Epidermal melanocyte (primary cell): ENCODE data around the gene FAAH.

ENCODE experiments used
- DNase-seq: peaks from one replicate; pipeline ENCODE4 v3.0.0; 2011; ENCODE audit warnings: low spot score; ENCODE audit not compliant: insufficient read length

The FAAH gene

DNA sequence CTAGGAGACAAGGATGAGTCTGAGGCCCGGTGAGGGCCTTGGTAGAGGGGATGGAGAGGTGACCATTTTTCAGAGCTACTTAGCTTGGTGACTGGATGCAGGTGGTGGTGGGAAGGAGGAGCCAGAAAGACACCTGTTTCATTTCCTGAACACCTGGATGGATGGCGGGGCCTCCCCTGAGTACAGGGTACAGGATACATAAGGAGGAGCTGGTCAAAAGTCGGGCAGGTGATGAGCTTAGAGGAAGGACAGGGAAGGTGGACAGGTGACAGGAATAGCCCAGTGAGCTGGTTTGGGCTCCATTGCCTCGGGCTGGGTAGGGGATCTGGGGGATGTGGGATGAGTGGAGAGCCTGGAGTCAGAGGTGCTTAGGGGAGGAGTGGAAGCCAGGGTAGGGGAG lies 6.3 kb downstream of the FAAH start:
- no peak for DNase-seq

DNA sequence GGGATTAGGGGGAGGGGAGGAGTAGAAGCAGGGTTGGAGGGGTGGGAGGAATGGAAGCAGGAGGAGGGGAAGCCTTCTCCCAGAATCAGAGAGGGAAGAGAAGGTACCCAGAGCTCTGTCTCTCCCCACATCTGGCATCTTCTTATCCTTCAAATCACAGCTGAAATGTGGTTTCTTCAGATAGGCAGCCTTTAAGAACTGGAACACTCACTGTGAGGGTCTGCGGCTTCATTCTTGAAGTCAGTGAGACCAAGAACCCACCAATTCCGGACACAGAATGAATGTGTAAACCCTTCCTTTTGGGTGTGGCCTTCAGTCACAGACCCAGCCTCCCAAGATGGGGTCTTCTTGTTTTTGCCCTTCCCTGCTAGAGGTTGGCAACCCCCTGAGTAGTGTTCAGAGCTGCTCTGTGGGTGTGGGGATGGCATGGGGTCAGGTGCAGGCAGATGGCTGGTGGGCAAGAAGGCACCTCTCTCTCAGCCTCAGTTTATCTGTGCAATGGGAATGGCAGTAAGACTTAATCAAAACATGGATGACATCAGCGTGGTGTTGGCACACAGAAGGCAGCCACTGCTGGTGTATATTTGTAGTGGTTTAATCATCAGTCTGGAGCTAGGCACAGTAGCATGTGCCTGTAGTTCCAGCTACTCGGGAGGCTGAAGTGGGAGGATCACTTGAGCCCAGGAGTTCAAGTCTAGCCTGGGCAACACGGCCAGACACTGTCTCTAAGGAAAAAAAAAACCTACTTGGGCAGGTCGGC lies 7.2 kb downstream of the FAAH start:
- DNase-seq: no peak

DNA sequence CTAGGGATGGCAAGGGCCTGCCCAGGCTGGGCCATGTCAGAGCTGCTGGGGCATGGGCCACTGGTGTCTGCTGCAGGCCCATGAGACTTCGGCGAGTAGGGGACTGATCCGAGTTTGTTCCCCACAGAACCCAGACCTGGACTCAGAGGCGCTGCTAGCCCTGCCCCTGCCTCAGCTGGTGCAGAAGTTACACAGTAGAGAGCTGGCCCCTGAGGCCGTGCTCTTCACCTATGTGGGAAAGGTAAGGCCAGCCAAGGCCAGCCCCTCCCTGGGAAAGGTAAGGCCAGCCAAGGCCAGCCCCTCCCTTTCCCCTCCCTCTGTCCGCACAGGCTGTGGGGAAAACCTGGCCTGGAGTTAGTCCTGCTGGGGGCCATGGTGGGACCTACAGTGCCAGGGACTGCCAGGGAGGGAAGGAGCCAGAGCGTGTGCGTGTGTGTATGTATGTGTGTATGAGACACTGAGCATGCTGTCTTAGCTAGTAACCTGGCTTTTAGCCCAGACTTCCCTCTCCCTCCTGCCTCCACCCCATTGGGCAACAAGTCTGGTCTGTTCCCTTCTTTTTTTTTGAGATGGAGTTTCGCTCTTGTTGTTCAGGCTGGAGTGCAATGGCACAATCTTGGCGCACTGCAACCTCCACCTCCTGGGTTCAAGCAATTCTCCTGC lies 8.0 kb downstream of the FAAH start:
- peak; percentile 62 for DNase-seq

DNA sequence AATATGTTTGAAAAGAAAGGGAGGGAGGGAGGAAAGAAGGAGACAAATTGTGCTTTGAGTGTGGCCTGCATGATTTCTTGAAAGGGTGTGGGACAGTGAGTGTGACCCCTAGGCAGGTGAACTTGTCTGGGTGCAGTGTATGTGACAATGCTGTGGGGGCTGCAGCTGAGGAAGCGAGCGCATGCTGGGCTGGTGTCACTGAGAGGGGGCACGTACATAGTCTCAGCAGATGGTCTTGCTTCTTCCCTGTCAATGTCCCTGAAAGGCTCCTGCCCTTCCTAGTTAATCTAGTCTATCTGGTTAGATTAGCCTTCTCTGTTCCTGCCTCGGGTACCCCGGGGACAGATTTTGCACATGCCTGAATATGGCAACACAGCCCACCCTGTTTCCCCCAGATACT lies 9.8 kb downstream of the FAAH start:
- DNase-seq: no peak

DNA sequence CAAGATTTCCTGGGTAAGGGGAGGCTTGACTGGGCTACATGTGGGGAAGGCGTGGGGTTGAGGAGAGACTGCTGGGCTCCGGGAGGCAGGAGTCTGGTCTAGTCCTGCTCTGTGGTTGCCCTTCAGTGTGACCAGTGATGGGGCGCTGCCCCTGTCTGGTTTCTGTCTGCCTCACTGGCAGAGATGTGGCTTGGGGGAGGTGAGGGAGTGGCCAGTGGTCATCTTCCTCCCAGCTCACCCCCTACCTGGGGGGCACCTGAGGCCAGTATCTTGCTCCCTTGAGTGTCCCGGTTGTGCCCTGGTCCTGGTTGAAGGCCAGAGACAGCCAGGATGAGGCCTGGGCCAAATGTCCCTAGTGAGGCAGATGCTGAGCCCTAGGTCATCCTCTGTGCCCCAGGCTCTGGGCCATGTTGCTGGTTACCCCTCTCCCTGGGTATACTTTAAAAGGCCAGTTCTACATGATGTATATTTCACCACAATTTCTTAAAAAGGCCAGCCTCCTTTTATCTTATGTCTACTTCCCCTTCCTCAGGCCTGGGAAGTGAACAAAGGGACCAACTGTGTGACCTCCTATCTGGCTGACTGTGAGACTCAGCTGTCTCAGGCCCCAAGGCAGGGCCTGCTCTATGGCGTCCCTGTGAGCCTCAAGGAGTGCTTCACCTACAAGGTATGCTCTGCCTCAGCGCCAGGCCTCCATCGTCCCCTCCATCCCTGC lies 10.5 kb downstream of the FAAH start:
- DNase-seq: no peak

DNA sequence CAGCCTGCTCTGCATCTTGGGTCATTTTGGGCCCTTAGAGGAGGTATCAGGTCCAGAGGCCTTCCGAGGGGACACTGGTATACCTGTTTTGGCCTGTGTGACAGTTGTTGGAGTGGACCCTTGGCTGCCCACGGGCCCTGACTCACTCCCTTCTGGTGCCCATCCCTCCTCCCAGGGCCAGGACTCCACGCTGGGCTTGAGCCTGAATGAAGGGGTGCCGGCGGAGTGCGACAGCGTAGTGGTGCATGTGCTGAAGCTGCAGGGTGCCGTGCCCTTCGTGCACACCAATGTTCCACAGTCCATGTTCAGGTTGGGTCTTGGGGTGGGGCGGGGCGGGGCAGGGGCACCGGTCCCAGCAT lies 11.1 kb downstream of the FAAH start:
- DNase-seq: no peak

DNA sequence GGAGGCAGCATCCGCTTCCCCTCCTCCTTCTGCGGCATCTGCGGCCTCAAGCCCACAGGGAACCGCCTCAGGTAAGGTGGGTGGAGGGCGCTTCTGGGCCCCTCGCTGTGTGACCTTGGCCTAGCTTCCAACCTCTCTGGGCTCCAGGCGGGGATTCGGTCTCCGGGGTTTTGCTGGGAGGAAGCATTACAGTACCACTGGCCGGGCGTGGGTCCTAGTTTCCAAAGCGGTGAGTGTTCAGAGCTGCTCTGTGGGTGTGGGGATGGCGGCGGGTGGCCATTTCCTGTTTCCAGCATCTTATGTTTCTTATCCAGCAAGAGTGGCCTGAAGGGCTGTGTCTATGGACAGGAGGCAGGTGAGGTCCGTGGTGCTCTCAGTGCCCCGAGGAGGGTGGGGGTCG lies 11.6 kb downstream of the FAAH start:
- DNase-seq: no peak

DNA sequence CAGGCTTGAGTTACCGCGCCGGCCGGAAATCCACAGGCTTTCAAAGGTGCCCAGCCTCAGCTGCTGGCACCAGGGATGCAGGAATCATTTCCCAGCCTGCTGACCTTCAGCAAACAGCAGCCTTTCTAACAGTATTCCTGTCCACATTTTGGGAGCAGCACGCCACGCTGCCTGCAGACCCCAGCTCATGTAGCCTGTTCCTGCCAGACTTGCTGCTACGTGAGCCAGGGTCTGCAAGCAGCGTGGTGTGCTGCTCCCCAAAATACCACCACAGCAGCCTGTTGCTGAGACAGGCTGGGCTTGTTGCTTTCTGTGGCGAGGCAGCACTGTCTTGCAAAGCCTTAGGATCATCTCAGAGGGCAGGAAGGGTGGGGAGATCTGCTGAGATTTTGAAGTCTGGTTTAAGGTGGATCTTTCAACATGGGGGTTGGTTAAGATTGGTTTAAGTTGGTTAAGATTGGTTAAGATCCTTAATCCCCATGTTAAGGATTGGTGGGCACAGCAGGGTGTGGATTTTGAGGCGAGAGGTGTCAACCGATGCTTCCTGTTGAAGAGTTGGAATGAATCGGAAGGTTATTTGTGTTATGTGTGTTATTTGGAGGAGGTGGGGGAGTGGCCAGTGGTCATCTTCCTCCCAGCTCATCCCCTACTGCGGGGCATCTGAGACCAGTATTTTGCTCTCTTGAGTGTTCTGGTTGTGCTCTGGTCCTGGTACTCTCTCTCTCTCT lies 12.9 kb downstream of the FAAH start:
- DNase-seq: no peak

DNA sequence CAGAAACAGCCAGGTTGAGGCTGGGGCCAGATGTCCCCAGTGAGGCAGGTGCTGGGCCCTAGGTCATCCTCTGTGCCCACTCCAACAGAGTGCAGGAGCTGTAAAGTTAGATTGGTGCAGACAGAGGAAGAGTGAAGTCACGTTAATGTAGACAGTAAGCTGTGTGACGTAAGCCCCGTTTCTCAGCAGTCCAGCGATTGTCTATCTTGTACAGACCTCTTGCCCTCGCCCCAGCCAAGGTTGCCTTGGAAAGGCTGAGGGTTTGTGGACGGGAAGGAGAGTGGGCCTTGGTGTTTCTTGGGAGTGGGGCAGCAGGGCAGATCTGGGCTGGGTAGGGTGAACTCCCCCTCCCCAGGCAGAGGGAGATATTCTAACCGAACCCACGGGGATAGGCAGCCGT lies 13.5 kb downstream of the FAAH start:
- DNase-seq: no peak

DNA sequence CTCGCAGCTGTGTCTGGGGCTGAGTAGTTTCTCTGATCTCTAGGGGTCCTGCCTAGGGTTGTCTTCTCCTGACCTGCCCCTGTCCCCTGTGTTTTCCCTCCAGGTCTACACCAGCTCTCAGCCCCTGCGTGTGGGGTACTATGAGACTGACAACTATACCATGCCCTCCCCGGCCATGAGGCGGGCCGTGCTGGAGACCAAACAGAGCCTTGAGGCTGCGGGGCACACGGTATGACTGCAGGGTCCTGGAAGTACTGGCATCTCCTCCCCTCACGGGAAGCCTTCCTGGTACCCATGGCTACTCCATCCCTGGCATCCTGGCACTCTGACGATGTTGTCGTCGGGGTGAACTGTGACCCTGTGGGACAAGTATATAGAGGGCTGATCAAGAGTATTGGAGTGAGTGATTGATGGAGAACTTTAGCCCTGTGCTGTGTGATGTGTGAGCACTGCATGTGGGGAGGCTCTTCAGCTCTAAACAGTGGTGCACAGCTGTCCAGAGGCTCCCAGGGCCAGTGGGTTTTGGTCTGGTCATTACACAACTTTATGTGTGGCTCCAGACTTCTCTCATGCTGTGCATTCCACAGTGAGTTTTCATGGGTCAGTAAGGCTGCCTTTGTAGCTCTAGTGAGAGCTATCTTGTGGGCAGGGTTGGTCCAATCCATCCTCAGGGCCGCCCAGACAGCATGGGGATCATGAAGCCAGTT lies 14.4 kb downstream of the FAAH start:
- no peak for DNase-seq

DNA sequence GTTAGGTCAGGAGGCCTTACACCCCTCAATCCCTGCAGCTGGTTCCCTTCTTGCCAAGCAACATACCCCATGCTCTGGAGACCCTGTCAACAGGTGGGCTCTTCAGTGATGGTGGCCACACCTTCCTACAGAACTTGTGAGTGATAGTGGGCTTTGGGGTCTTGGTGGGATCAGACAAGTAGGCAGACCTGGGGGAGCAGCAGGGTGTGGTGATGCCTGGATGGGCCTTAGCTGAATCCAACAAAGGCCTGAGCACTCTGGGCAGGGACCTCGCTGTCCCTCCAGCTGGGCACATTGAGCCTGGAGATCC lies 14.9 kb downstream of the FAAH start:
- no peak for DNase-seq

DNA sequence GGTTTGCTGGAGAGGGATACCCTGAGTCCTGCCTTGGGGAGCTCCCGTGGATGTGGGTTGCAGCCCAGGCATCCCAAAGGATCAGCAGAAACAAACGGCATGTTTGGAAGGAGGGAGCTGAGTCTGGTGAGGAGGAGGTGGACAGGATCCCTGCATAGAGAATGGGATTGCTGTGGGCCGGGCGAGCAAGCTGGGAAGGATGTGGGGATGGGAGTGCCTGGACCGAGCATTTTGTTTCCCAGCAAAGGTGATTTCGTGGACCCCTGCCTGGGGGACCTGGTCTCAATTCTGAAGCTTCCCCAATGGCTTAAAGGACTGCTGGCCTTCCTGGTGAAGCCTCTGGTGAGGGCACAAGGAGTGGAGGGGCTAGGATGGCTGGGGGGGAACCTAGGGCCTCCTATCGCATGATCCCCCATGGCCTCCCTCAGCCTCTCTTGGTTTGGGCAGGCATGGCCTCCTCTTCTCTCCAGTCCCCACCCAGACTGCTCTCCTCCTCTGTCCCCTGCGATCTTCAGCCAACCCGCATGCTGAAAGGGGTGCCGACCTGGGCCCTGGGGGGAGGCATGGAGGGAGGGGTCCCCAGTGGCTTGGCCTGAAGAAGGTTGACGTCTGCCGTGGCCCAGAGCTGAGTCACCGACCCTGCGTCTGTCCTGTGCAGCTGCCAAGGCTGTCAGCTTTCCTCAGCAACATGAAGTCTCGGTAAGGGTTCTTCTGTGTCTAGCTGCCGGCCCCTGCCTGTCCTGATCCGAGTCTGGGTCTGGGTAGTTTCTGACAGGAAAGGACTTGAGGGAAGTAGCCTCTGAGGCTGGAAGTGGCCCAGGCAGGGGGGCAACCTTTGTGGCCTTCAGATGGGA lies 16.3 kb downstream of the FAAH start:
- DNase-seq: no peak

DNA sequence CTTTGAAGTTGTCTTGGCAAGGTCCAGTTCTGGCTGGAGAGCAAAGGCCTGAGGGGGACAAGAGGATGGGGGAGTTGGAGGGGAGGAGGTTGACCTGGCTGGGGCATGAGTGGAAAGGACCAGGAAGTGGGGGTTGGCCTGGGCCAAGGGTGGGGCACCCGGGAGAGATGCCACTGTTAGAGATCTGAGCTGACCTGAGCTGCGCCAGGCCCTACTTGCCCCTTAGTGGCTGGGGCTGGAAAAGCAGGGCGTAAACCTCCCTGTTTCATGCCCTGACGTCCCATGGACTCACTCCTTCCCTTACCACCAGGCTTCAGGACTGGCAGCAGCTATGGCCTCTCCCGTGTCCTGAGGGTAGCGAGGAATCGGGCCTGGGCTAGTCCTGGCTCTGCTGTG lies 16.9 kb downstream of the FAAH start:
- no peak for DNase-seq

DNA sequence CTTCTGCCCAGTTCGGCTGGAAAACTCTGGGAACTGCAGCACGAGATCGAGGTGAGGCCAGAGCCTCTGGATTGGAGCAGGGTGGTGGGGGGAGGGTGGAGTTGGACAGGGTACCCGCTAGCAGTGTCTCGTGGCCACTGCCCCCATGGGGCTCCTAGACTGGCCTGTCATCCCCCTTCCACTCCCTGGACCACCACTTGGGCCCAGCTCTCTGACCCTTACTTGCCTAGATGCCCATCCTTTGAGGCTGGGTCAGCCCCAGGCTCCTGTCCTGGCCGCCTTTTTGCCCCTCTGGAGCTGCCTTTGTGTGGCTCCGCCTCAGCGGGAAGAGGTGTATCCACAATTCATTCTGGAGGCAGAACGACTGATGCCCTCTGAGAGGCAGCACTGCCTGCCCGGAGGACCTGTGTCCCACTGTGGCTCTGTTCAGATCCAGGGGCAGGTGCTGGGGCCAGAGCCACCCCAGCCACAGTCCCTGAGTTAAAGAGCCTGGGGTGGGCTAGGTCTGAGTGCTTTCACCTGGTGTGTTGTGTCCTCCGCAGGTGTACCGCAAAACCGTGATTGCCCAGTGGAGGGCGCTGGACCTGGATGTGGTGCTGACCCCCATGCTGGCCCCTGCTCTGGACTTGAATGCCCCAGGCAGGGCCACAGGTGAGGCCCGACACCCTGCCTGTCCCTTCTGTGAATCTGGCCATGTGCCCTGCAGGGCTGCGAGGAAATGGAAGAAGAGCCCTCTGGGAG lies 17.7 kb downstream of the FAAH start:
- no peak for DNase-seq

DNA sequence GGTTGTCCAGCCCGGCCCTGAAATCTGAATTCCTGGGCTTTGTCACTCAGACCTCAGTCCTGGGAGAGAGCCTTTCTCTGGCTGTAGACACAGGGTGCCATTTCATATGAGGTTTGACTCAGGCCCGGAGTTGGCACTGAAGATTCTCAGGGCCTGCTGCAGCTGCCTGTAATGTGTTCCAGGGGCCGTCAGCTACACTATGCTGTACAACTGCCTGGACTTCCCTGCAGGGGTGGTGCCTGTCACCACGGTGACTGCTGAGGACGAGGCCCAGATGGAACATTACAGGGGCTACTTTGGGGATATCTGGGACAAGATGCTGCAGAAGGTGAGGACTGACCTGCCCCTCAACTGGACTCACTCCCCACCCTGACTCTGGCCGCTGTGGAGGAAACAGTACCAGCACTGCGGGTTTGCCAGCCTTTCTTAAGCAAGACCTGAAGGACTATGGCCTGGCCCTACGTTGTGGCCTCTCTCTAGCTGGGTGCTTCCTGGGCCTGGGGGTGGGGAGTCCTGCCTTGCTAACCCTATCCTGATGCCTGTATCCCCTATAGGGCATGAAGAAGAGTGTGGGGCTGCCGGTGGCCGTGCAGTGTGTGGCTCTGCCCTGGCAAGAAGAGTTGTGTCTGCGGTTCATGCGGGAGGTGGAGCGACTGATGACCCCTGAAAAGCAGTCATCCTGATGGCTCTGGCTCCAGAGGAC lies 18.9 kb downstream of the FAAH start:
- no peak for DNase-seq

DNA sequence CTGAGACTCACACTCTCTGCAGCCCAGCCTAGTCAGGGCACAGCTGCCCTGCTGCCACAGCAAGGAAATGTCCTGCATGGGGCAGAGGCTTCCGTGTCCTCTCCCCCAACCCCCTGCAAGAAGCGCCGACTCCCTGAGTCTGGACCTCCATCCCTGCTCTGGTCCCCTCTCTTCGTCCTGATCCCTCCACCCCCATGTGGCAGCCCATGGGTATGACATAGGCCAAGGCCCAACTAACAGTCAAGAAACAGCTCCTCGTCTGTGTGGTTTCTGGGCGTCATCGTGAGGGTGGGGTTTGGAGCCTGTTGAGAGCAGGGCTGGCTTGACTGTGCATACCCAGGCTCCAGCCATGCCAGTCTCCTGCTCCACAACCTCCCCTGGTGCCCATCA lies 19.5 kb downstream of the FAAH start:
- no peak for DNase-seq

DNA sequence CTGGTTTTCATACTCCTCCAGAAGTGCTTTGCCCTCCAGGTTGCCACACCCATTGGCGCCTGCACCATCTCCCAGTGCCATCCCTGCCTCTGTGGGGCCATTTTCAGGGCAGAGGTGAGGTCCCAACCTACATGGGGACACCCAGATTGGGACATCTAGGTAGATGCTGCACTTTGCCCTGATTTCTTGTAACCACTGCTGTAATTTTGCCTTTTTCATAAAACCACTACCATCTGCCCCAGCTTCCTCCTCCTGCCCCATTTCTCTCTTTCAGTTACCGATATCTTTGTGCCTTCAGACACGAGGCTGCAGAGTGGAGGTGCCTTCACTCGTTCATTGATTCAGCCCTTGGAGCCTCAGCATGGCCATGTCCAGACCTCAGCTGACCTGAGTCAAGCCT lies 21.4 kb downstream of the FAAH start:
- DNase-seq: no peak

DNA sequence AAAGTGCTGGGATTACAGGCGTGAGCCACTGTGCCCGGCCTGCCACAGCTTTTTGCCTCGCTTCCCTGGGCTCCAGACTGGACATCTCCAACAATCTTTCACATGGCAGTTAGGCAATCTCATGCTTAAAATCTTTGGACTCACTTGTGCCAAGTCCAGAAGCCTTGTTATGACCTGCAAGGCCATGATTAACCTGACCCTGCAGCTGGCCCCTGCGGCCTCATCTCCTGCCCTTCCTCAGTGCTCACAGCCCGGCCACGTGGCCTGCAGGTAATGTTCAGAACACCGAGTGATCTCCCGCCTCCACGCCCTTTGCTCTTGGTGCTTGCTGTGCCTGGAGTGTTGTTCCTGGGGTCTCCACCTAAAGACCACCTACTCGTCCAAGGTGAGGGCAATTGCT lies 24.9 kb downstream of the FAAH start:
- DNase-seq: no peak

DNA sequence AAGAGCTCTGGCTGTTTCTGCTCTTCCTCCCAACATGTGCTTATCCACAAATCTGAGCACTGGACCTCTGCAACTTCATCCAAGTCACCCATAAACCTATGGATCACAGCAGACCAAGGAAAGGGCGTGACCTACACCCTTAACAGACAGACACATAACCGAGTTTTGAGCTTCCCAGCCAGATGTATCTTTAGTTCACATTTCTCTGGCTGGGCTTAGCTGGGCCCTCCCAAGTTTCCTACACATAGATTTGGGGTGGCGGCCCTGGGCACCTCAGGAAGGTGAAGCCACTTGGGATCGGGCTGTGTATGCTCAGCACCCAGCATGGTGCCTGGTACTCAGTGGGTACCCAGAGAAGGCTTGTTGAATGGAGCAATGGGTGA lies 26.4 kb downstream of the FAAH start:
- no peak for DNase-seq
